IPS DF 4.7 (cell line): Measurements from ENCODE around the gene ZNF383.
"Not testable (repeated sequence)": the region's sequence is repeated elsewhere in the genome, so short reads cannot be mapped to it uniquely, and the experiment has no call there.

Source experiments
- DNase-seq: peaks from one replicate; pipeline ENCODE4 v3.0.0-alpha.2; 2013; ENCODE audit warnings: low spot score; ENCODE audit errors: extremely low read depth

The ZNF383 gene

DNA sequence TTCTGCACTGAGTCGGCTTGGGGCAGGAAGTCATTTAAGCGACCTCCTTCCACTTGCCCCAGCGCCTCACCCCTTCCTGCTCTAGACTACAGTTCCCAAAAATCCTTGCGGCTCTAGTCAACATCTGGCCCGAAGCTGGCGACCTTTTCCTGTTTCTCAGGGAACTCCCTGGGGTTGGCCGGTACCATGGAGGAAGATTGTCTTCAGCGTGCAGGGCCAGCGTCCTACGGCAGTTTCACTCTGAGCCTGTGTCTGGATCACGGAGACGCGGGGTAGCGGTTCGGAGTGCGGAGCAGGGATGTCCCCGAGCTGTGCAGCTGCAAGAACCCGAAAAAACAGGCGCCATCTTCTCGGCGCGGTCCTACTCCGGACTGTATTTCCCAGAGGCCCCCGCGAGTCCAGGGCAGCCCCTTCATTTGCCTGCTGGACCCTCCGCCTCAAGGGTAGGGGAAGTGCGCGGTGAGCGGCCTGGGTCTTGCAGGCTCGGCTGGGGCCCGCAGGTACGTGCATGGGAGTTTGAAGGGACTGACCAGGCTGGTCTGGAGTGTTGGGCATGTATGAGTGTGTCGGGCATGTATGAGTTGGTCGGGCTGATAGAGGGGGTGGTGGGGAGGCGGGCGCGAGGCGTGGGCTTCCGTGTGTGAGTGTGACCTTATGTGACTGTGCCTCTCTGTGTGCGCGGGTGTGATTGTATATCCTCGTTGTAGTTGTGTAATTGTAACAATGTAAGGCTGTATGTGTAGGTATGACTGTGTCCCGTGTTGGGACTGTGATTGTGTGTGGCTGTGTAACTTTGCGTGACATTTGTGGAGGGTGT, at the start of gene ZNF383:
Gene ZNF383 (plus strand): TSS at position 440 of the 817 bp plus-strand sequence. CDS start 12,240 bp downstream, outside the sequence.
- DNase-seq: peak; percentile 64

- DNase-seq: peak; percentile 87
Observed at GRCh38 chr19:37172368-37173366, 45.3 kb upstream of the ZNF383 start, which contains the start of gene ZNF585A. Gene ZNF585A (minus strand): TSS chr19:37172695. CDS start chr19:37169910, 2,785 bp downstream.

DNA sequence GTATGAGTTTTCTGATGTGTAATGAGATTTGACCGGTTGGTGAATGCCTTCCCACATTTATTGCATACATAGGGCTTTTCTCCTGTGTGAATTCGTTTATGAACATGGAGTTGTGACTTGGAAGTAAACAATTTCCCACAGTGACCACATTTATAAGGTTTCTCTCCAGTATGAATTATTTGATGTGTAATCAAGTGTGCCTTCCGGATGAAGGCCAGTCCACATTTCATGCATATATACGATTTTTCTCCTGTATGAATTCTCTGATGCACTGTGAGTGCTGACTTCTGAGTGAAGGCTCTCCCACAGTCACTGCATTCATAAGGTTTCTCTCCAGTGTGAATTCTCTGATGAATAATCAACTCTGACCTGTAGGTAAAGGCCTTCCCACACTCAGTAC, 31.9 kb upstream of the ZNF383 start:
- not testable (repeated sequence) for DNase-seq

DNA sequence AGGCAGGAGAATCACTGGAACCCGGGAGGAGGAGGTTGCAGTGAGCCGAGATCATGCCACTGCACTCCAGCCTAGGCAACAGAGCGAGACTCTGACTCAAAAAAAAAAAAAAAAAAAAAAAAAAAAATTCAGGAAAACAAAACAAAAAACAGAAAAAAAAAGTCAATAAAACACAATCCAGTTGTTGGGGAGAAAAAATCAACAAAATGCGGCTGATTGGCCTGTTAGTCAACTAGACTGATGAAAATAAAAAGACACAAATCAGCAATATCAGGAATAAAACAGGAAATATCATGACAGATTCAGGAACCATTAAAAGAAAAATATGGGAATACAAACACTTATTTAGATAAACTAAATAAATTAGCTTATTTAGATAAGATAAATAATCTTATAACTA, 22.8 kb upstream of the ZNF383 start:
- DNase-seq: not testable (repeated sequence)

- not testable (repeated sequence) for DNase-seq
Observed at GRCh38 chr19:37197115-37197514, 20.9 kb upstream of the ZNF383 start.

DNA sequence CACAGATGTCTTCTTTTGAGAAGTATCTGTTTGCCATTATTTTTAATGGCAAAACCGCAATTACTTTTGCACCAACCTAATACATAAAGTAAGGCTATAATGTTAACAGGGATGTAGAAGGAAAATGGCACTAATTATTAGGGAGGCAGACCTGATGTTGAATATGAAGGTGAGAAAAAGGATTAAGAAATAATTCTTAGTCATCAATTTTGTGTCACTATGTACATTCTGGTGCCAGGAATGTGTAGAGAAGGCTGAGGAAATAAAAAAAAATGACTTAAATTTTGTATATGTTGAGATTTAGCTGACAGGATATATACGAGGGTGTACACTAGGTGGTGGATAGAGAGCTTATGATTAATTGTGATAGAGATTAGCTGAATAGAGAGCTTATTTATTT, 20.2 kb upstream of the ZNF383 start:
- no peak for DNase-seq

DNA sequence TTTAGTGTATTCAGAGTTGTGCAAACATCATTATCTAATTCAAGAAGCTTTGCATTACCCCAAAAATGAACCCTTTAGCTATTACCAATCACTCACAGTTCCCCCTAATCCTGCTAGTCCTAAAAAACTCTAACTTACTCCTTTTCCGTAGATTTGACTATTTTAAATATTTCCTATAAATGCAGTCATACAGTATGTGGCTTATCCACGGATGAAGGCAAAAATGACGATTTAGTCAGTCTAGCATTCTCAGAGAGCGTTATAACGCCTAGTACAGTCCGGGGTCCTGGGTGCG, 587 bp upstream of the ZNF383 start:
- no peak for DNase-seq

GRCh38 chr19:37218592-37218935, 550 bp downstream of the ZNF383 start:
- DNase-seq: no peak

- DNase-seq: no peak
Observed at GRCh38 chr19:37220383-37220782, 2.4 kb downstream of the ZNF383 start.

- no peak for DNase-seq
Observed at GRCh38 chr19:37221136-37221535, 3.1 kb downstream of the ZNF383 start.

- DNase-seq: no peak
Observed at GRCh38 chr19:37226248-37226647, 8.2 kb downstream of the ZNF383 start.

DNA sequence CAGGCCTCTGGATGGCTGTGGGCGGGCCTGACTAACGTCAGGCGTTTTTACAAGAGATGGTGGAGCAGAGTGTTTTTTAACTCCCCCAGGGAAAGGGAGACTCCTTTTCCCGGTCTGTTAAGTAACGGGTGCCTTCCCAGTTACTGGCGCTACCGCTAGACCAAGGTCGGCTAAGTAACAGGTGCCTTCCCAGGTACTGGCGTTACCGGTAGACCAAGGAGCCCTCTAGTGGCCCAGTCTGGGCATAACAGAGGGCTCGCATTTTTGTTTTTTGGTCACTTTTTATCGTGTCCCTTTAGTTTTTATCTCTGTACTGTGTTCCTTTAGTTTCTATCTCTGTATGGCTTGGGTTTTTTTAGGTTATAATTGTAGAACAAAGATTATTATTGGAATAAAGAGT, 10.0 kb downstream of the ZNF383 start:
- DNase-seq: no peak

DNA sequence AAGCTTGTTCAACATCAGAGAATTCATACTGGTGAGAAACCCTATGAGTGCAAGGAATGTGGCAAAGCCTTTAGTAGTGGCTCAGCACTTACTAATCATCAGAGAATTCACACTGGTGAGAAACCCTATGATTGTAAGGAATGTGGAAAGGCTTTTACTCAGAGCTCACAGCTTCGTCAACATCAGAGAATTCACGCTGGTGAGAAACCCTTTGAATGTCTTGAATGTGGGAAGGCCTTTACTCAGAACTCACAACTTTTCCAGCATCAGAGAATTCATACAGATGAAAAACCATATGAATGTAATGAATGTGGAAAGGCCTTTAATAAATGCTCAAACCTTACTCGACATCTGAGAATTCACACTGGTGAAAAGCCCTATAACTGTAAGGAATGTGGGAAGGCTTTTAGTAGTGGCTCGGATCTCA, 25.2 kb downstream of the ZNF383 start:
- no peak for DNase-seq

DNA sequence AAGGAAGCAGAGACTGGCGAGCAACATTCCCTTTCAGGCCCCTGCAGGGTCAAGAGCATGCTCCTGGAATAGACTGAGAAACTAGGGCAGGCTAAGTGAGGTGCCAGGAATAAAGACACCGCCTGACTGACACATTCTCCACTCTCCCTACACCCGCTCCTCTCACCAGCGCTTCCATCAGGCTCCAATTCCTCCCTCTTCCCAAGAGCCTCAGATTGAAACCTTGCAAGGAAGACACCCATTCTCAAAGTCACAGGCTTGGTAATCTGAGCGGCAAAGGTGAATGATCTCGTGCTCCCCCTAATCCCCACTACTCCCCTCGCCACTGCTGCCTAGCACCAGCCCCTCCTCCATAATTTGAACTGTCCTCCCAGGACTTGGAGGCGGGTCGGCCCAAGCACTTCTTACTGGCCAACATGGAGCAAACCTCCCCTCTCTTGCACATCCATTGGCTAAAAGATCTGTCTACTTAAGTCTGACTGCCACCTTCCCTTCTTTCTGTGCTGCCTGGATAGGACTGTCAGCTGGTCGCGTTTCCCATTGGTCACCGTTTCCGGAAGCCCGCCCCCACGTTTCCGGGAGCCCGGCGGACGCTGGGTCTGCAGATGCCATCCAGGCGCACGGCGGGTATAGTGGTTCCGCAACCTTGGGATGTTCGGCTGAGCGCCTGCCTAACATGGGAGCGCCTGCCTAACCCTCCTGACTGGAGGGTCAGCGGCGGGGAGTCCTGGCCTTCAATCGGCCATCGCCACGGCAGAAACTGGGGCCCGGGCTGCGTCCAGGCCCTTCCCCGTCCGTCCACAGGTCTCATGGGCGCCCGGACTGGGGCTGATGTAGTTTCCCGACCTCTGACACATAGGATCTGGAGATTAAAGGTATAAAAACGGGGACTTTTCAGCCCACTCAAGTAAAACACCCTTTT, 33.6 kb downstream of the ZNF383 start:
- DNase-seq: no peak

DNA sequence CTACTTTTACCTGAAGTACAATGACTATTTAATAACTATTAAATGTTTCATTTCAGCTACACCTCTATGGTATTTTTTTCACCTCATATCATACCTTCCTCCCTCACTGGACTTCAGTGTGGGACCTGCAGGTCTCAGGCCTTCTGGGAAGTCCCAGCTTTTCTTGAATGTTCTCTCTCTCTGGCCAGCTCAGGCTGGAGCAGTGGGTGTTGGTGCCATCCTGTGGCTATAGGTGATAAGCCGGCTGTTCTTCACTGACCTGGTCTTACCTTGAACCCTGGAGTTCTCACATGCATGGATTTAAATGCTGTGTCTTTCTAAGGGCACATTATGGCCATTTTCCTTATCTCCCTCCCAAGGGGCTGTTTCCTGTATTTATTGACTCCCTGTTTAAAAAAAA, 45.0 kb downstream of the ZNF383 start:
- DNase-seq: not testable (repeated sequence)

- DNase-seq: not testable (repeated sequence)
Observed at GRCh38 chr19:37267005-37267404, 49.0 kb downstream of the ZNF383 start.

- not testable (repeated sequence) for DNase-seq
Observed at GRCh38 chr19:37267755-37268154, 49.7 kb downstream of the ZNF383 start.

GRCh38 chr19:37280656-37281055, 62.6 kb downstream of the ZNF383 start:
- not testable (repeated sequence) for DNase-seq

GRCh38 chr19:37284020-37284419, 66.0 kb downstream of the ZNF383 start:
- DNase-seq: not testable (repeated sequence)

GRCh38 chr19:37289229-37289628, 71.2 kb downstream of the ZNF383 start:
- not testable (repeated sequence) for DNase-seq
